Upper lobe of left lung (tissue), 6 donors: Measurements from ENCODE around the gene WNK2. TPM values are rescaled to one million over a fixed set of nuclear protein-coding genes. Genes with fewer than 3 reads are reported as not detected.

Experiments
- ATAC-seq, 2 donors: fragments of 200-7000 bp; cut with Tn5 transposase; one replicate each; pipeline ENCODE4 v1.9.1; 2022; ENCODE audit warnings: mild to moderate bottlenecking in 2 of 2, moderate library complexity in 2 of 2; ENCODE audit not compliant: low FRiP score in 2 of 2
- DNase-seq, 2 donors: peaks; one replicate each; pipeline ENCODE4 v3.0.0-alpha.2; 2019 to 2020
- H3K27ac ChIP-seq, 4 donors: fragments of 200-600 bp; sonication (generic); one replicate each; pipeline ENCODE4 v1.5.1; 2016 to 2019
- H3K27me3 ChIP-seq, 4 donors: fragments of 200-600 bp; sonication (generic); one replicate each; pipeline ENCODE4 v1.5.1; 2017 to 2019
- H3K36me3 ChIP-seq, 4 donors: fragments of 200-600 bp; sonication (generic); one replicate each; pipeline ENCODE4 v1.5.1; 2016 to 2019
- H3K4me1 ChIP-seq, 4 donors: fragments of 200-600 bp; sonication (generic); one replicate each; pipeline ENCODE4 v1.5.1; 2018 to 2019
- H3K4me3 ChIP-seq, 4 donors: fragments of 200-600 bp; sonication (generic); one replicate each; pipeline ENCODE4 v1.5.1; 2017 to 2019; ENCODE audit warnings: mild to moderate bottlenecking in 2 of 4, moderate library complexity in 1 of 4
- H3K9me3 ChIP-seq, 4 donors: fragments of 200-600 bp; sonication (generic); one replicate each; pipeline ENCODE4 v1.5.1; 2018 to 2019
- EP300 ChIP-seq, 4 donors: sonication (generic); formaldehyde crosslinking; IDR thresholded peaks; one replicate each; pipeline ENCODE4 v1.5.1; 2017; ENCODE audit warnings: antibody characterized with exemption in 4 of 4, control low read depth in 2 of 4
- POLR2A ChIP-seq, 4 donors: fragments of 450-650 bp; IDR thresholded peaks; one replicate each; pipeline ENCODE4 v1.5.1; 2016 to 2017; ENCODE audit warnings: antibody characterized with exemption in 4 of 4, mild to moderate bottlenecking in 2 of 4
- POLR2AphosphoS5 ChIP-seq, 2 donors: sonication (generic); formaldehyde crosslinking; IDR thresholded peaks; one replicate each; pipeline ENCODE4 v1.5.1; 2017; ENCODE audit warnings: antibody characterized with exemption in 2 of 2
- WGBS, 2 donors: methylation state at CpG; one replicate each; pipeline ENCODE4 v1.1.5; 2017 to 2018; 5-methylcytosine and 5-hydroxymethylcytosine counted together
- total RNA-seq, 6 donors: library from RNA; depleted of rRNA in 4 of 6; stranded (reverse); fragments of >200 nt in 4 of 6; gene quantifications; one replicate each; pipeline versions ENCODE4 v1.1.0 to v1.2.1, GENCODE V29; 2016 to 2021
- TF ChIP-seq, protein P1 (sequence below), 6 experiments: fragments of 450-650 bp in 4 of 6; fragments of 200-600 bp in 2 of 6; sonication (generic) in 2 of 6; IDR thresholded peaks; one replicate each; pipeline ENCODE4 v1.5.1; 2016 to 2019; ENCODE audit warnings: antibody characterized with exemption in 6 of 6
- donor health status: DM: no; HTN: no; CAD: no; lungs with moderate emphysema.
- donor health status: DM: no; HTN: yes; CAD: no; lungs with severe emphysema.

The WNK2 gene
- total RNA-seq, 6 donors from 2014 or later: 1.1 to 11.5 (median 7.3) TPM

DNA sequence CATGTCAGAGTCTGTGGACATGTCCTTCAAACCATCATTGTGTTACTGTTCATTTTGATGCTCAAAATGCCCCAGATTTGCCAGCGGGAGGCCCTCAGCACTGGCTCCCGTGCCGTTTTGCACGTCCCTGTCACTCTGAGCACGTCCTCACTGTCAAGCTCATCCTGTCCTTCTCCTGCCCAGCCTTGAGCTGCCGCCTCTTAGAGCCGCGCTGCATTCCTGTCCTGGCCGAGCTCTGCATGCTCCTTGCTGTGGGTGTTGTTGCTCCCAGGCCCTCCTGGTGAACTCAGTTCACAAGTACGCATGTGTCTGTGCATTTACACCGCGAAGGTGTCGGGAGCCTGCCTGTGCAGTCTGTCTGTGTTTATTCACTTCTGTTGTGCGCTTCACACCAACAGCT, 62.2 kb downstream of the WNK2 start:
- Histone ChIP-seq H3K9me3 (no peaks in the 10 kb centered on the region), H3K27me3 (no peaks in the 10 kb centered on the region), H3K27ac (no peak overlapping the region), H3K36me3 (no peaks in the 10 kb centered on the region), H3K4me1 (no peaks in the 10 kb centered on the region), H3K4me3 (no peak overlapping the region)
- no peak for DNase-seq
- no peak for ATAC-seq
- TF ChIP-seq POLR2AphosphoS5 (IDR thresholded peaks at IDR 0.05) (no peak), EP300 (IDR thresholded peaks at IDR 0.05) (no peak)
- TF ChIP-seq, protein P1, sequence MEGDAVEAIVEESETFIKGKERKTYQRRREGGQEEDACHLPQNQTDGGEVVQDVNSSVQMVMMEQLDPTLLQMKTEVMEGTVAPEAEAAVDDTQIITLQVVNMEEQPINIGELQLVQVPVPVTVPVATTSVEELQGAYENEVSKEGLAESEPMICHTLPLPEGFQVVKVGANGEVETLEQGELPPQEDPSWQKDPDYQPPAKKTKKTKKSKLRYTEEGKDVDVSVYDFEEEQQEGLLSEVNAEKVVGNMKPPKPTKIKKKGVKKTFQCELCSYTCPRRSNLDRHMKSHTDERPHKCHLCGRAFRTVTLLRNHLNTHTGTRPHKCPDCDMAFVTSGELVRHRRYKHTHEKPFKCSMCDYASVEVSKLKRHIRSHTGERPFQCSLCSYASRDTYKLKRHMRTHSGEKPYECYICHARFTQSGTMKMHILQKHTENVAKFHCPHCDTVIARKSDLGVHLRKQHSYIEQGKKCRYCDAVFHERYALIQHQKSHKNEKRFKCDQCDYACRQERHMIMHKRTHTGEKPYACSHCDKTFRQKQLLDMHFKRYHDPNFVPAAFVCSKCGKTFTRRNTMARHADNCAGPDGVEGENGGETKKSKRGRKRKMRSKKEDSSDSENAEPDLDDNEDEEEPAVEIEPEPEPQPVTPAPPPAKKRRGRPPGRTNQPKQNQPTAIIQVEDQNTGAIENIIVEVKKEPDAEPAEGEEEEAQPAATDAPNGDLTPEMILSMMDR (IDR thresholded peaks at IDR 0.05): no peak
- WGBS, 2 donors: 90 to 91% methylated on average over 14 of the region's 14 CpGs

DNA sequence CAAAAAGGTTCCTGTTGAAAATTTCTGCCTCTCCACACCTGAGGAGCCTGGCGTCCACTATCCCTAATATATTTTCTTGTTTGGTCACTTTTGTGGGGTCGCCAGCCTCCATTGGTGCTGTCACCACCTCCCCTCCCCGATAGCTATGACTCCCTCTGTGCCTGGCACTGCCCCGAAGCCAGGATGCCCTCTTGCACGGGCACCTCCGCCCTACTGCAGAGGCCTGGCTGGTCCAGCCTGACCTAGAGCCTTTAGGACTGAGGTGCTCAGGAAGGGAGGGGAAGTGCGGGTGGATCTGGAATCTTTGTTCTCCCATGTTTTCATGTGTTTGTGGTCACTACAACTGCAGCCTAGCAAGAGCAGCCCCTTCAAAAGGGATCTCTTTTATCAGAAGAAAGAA, 62.6 kb downstream of the WNK2 start:
- no peaks in the 10 kb centered on the region for H3K4me1 ChIP-seq
- no peak overlapping the region for H3K4me3 ChIP-seq
- H3K27ac ChIP-seq: no peak overlapping the region
- H3K36me3 ChIP-seq: no peaks in the 10 kb centered on the region
- no peak for TF ChIP-seq POLR2A (IDR thresholded peaks at IDR 0.05)
- TF ChIP-seq POLR2AphosphoS5 (IDR thresholded peaks at IDR 0.05): no peak
- TF ChIP-seq, protein P1 (IDR thresholded peaks at IDR 0.05): no peak
- TF ChIP-seq EP300 (IDR thresholded peaks at IDR 0.05): no peak
- WGBS, 2 donors: 92 to 94% methylated on average over 6 to 7 of the region's 7 CpGs
- H3K27me3 ChIP-seq: no peaks in the 10 kb centered on the region
- no peaks in the 10 kb centered on the region for H3K9me3 ChIP-seq
- DNase-seq: no peak
- no peak for ATAC-seq

DNA sequence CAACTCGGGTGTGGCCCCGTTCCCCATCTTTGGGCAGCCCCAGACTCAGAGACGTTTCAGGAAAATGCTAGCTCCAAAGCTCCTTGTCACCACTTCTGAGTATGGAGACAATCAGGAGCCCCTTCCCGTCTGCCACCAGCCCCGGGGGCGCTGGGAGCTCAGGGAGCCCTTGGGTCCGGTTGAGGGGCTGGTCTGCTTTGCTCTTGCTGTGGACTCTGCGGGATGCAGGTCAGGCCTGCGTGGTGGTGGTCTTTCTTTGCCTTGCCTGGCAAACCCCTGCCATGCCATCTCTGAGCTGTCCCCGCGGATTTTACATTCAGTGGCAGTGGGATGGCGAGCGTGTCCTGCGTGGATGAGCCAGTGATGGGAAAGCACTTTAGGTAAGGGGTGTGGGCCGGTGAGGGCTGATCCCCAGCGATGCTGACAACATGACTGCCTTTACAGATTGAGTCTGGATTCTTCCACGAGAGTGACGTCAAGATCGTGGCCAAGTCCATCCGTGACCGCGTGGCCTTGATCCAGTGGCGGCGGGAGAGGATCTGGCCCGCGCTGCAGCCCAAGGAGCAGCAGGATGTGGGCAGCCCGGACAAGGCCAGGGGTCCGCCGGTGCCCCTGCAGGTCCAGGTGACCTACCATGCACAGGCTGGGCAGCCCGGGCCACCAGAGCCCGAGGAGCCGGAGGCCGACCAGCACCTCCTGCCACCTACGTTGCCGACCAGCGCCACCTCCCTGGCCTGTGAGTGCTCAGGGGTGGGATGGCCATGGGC, 63.3 kb downstream of the WNK2 start:
- DNase-seq: no peak
- Histone ChIP-seq H3K27ac (no peak overlapping the region), H3K36me3 (no peaks in the 10 kb centered on the region), H3K4me3 (no peak overlapping the region), H3K27me3 (no peaks in the 10 kb centered on the region), H3K9me3 (no peaks in the 10 kb centered on the region), H3K4me1 (no peaks in the 10 kb centered on the region)
- 93 to 96% methylated on average over 23 to 35 of the region's 36 CpGs for WGBS, 2 donors
- no peak for ATAC-seq
- TF ChIP-seq EP300 (IDR thresholded peaks at IDR 0.05) (no peak), POLR2AphosphoS5 (IDR thresholded peaks at IDR 0.05) (no peak), POLR2A (IDR thresholded peaks at IDR 0.05) (no peak)
- TF ChIP-seq, protein P1 (IDR thresholded peaks at IDR 0.05): no peak

DNA sequence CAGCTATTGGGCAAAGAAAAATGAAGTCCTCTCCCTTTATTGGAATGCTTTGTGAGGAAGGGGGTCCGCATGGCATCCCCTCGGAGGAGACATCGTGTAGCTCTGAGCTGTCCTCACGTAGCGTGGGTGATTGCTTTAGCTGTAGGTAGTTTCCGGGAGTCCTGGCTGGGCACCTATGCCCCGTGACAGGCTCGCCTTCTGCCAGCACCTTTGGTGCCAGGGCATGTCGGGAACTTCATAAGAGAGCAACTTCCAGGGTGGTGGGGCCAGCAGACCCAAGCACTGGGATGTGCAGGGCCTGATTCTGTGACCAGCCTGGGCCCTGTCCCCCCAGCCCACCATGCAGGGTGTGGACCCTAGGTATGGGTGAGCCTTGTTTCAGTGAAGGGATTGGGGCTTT, 64.0 kb downstream of the WNK2 start:
- Histone ChIP-seq H3K27me3 (no peaks in the 10 kb centered on the region), H3K4me3 (no peak overlapping the region), H3K27ac (no peak overlapping the region), H3K9me3 (no peaks in the 10 kb centered on the region), H3K36me3 (no peaks in the 10 kb centered on the region), H3K4me1 (no peaks in the 10 kb centered on the region)
- ATAC-seq (no peak), DNase-seq (no peak)
- WGBS, 2 donors: 82 to 100% methylated on average over 7 to 9 of the region's 9 CpGs
- TF ChIP-seq POLR2AphosphoS5 (IDR thresholded peaks at IDR 0.05) (no peak), POLR2A (IDR thresholded peaks at IDR 0.05) (no peak), EP300 (IDR thresholded peaks at IDR 0.05) (no peak)
- TF ChIP-seq, protein P1 (IDR thresholded peaks at IDR 0.05): no peak
